ENCODE results near the gene ORAI2. TPM values are rescaled to one million over a fixed set of nuclear protein-coding genes. Genes with fewer than 3 reads are reported as not detected.

ORAI2 gene
- total and polyA plus RNA-seq, 2 of the 13 experiments (the other 11 are each of a cell fraction or from before 2014, with no cell fraction given) = 3.0 to 6.0 TPM

- TF ChIP-seq LBX2 (CRISPR knock-in tag; IDR thresholded peaks at IDR 0.05; ENCODE audit: borderline replicate concordance) (no peak), NFIC (IDR thresholded peaks at IDR 0.05; ENCODE audit: low read length) (no peak), KMT2B (CRISPR knock-in tag; IDR thresholded peaks at IDR 0.05) (no peak), PBX2 (CRISPR knock-in tag; IDR thresholded peaks at IDR 0.05) (no peak), EED (CRISPR knock-in tag; IDR thresholded peaks at IDR 0.05) (0 out of 2 replicates have a peak, but pooled peaks have one; percentile 31), ZNF10 (CRISPR knock-in tag; IDR thresholded peaks at IDR 0.05; ENCODE audit: borderline replicate concordance, low read depth) (no peak), HMG20B (CRISPR knock-in tag; conservative IDR thresholded peaks at IDR 0.05) (no peak), BCLAF1 (IDR thresholded peaks at IDR 0.05) (no peak), TOPORS (CRISPR knock-in tag; IDR thresholded peaks at IDR 0.05) (no peak), BHLHE40 (IDR thresholded peaks at IDR 0.05; ENCODE audit: low read length) (peak; percentile 30; the same call in 1 of the 2 replicates), ATM (IDR thresholded peaks at IDR 0.05; ENCODE audit: borderline replicate concordance) (no peak), ZNF563 (CRISPR knock-in tag; IDR thresholded peaks at IDR 0.05) (no peak), ZNF256 (CRISPR knock-in tag; conservative IDR thresholded peaks at IDR 0.05) (no peak), HOXA5 (CRISPR knock-in tag; IDR thresholded peaks at IDR 0.05) (no peak; the same call in 1 of the 2 replicates), PREB (CRISPR knock-in tag; IDR thresholded peaks at IDR 0.05) (no peak), MAF1 (CRISPR knock-in tag; IDR thresholded peaks at IDR 0.05; ENCODE audit: borderline replicate concordance) (no peak), TIGD3 (CRISPR knock-in tag; IDR thresholded peaks at IDR 0.05; ENCODE audit: borderline replicate concordance) (no peak), NR0B2 (CRISPR knock-in tag; IDR thresholded peaks at IDR 0.05) (no peak), ZKSCAN5 (CRISPR knock-in tag; IDR thresholded peaks at IDR 0.05) (no peak)
Measured at GRCh38 chr7:102451371-102452054, 18.1 kb downstream of the ORAI2 start (continued).

Data from HepG2 (cell line).